ENCODE results near the gene C5AR1.
"Not testable (repeated sequence)": the region's sequence is repeated elsewhere in the genome, so short reads cannot be mapped to it uniquely, and the experiment has no call there.

Gene C5AR1

DNA sequence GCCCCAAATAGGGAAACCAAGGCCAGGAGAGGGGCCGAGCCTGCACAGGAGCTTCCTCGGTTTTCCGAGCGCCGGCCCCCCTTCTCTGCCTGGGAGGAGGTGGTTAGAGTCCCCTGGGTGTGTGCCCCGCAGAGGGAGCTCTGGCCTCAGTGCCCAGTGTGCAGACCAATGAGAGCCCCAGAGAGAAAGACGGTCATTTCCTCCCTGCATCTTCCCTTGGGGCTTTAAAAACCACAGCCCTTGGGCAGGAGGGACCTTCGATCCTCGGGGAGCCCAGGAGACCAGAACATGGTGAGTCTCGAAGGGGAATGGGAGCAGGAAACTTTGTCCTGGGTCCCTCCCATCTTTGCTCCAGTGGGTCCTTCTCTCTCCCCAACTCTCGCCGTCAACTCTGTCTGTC lies at the start of gene C5AR1:
Gene C5AR1, plus strand, starts transcription at position 254 of the 400 bp plus-strand sequence. Its CDS starts 35 bp downstream, at position 289.
- DNase-seq: no peak

DNA sequence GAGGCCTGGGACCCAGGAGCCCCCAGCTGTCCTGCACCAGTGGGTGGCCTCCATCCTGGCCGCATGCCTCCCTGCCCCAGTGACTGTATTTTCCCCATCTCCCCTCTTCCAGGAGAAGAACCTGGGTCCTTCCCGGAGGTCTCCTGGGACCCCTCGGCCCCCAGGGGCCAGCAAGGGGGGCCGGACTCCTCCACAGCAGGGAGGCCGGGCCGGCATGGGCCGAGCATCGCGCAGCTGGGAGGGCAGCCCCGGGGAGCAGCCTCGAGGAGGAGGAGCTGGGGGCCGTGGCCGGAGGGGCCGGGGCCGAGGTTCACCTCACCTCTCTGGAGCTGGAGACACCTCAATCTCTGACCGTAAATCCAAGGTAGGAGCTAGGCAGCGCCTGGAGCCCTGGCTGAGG lies 49.2 kb upstream of the C5AR1 start:
- DNase-seq: no peak

DNA sequence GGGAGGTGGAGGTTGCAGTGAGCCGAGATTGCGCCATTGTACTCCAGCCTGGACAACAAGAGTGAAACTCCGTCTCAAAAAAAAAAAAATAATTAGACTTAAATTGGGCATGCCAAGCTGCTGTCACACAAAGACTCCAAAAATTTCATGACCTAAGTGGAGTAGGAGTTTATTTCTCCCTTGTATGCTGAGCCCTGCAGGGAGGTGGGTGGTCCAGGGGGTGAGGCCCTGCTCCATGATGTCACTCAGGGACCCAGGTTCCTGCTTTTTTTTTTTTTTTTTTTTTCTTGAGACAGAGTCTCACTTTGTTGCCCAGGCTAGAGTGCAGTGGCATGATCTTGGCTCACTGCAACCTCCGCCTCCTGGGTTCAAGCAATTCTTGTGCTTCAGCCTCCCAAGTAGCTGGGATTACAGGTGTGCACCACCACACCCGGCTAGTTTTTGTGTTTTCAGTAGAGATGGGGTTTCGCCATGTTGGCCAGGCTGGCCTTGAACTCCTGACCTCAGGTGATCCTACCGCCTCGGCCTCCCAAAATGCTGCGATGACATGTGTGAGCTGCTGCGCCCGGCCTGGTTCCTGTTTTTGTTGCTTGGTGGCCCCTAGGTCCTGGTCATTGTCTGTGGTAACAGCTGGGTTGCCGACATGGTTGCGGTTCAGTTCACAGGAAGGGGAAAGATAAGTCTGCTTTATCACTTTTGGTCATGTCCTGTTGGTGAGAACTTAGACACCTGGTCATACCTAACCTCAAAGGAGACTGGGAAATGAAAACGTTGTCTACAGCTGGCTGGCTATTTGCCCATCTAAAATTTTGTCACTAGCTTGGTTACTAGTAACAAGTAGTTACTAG lies 47.5 kb upstream of the C5AR1 start:
- not testable (repeated sequence) for DNase-seq

DNA sequence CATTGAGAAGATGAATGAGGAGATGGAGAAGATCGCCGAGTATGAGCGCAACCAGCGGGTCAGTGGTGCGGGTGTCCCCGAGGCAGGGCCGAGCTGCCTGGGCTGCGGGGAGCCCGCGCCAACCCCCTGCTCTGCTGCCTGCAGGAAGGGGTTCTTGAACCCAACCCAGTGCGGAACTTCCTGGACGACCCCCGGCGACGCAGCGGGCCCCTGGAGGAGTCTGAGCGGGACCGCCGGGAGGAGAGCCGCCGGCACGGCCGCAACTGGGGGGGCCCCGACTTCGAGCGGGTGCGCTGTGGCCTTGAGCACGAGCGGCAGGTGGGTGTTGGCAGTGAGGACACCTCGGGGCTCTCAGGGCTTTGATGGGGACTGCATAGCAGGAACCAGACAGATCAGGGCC lies 45.0 kb upstream of the C5AR1 start:
- no peak for DNase-seq

DNA sequence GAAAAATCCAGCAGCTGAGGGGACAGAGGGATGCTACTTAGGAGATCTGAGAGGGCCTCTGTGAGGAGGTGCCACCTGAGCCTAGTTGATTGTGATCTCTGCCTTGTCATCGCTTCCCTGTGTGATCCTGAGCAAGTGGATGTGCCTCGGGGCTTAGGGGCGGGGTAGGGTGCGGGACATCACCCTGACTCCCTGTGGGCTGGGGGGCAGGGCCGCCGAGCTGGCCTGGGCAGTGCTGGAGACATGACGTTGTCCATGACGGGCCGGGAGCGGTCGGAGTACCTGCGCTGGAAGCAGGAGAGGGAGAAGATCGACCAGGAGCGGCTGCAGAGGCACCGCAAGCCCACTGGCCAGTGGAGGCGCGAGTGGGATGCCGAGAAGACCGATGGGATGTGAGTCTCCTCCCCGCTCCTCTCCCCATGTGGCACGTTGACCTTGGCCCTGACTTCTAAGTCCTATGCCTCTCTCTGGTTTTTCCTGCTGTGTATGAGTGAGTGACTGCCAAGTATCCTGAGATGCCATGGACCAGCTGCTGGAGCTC lies 43.2 kb upstream of the C5AR1 start:
- DNase-seq: no peak

DNA sequence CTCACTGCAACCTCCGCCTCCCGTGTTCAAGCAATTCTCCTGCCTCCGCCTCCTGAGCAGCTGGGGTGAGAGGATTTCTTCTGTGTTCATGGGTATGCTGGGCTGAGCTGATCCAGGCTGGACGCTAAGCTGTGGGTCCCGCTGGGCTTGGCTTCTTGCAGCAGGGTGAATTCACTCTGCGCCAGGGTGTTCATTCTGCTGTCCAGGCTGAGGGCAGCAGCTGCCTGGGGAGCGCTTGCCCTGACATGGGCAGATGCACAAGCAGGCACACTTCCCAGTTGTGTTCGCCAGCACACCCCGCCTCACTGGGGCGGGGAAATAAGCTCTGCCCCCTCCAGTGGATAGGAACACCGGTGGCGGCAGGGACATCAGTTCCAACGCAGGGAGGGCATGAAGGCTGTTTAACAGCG lies 42.3 kb upstream of the C5AR1 start:
- DNase-seq: no peak

DNA sequence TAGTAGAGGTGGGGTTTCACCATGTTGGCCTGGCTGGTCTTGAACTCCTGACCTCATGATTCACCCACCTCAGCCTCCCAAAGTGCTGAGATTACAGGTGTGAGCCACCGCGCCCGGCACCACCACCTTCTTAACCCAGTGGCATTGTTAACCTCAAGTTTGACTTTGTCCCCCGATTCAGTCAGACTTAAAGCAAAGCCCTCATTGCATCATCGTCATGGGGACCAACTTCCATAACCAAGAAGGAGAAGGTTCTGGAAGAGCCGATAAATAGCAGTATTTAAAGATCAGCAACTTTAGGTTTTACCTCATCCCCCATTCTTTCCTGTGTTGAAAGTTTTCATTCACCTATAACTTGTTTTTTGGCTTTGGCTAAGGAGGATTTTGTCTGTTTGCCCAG lies 41.6 kb upstream of the C5AR1 start:
- DNase-seq: no peak

DNA sequence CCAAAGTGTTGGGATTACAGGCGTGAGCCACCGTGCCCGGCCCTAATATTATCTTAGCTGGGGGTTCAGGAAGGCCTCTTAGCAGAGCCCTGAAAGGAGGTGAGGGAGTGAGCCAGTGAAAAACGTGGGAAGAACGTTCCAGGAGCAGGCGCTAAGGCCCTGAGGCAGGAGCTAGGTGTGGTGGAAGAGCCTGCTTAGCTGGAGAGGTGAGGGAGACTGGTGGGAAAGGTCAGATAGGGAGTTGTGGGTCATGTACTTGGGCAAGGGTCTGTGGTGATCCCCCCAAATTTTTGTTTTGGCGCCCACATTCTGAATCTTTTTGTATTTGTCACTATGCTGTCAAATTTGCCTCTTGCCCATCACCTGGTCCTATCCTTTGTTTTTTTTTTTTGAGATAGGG lies 40.1 kb upstream of the C5AR1 start:
- no peak for DNase-seq

DNA sequence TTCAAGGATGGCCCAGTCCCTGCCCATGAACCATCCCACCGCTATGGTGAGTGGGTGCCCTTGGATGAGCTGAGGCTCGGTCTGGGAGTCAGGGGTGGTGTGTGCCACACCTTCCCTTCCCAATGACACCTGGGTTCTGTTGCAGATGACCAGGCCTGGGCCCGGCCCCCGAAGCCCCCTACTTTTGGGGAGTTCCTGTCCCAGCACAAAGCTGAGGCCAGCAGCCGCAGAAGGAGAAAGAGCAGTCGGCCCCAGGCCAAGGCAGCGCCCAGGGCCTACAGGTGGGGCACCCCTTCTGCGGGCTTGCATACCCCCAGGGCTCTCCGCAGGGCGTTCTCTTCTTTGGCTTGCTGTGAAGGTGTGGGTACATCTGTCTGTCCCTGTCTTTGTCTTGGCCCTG lies 39.3 kb upstream of the C5AR1 start:
- no peak for DNase-seq

DNA sequence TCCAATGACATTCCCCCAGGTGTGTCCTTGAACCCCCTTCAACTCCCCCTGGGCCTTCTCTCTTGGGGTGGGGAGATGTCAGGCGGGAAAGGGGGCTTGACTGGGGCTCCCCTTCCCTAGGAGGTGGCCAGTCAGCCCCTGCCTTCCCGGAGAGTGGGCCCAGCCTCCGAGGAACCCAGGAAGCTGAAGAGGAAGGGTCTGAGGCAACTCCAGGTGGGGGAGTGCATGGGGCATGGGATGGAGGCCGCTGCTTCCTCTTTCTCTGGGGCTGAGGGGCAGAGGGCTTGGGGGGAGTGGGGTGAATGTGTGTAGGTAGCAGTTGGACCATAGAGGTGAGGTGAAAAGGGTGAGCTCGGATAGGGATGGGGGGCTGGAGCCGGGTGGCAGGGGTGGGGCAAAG lies 37.7 kb upstream of the C5AR1 start:
- no peak for DNase-seq

DNA sequence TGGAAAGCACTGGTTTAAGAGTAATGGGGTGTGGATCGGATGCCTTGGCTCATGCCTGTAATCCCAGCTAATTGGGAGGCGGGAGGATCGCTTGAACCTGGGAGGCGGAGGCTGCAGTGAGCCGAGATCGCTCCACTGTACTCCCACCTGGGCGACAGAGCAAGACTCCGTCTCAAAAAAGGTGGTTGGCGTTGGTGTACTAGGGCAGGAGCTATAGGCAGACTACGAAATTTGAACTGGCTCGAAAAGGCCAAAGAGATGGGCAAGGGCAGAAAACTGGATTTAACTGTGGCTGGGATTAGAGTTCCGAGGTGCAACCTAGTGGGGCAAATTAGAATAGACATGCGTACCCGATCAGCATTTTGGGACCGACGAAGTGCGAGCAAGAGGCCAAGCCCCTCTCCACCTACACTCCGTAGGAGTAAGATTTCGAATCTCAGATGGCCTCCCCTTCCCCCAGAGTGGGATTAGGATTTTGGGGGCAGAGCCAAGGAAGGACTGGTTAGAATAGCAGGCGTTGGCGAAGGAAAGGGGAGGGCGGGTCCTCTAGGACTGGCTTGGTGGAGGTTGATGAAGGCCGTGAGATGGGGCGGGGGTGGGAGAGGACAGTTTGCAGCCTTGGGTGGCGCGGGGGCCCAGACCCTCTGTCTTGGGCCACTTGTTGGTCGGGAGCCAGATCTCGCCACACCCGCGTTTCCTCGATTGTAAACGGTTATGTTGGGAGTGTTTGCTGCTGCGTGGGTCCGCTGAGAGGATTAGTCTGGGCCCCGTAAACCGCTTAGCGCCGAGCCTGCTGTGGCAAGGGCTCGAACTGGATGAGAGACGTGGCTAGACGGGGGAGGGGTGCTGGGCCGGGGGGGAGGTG lies 37.0 kb upstream of the C5AR1 start:
- peak; percentile 69 to 71 for DNase-seq

DNA sequence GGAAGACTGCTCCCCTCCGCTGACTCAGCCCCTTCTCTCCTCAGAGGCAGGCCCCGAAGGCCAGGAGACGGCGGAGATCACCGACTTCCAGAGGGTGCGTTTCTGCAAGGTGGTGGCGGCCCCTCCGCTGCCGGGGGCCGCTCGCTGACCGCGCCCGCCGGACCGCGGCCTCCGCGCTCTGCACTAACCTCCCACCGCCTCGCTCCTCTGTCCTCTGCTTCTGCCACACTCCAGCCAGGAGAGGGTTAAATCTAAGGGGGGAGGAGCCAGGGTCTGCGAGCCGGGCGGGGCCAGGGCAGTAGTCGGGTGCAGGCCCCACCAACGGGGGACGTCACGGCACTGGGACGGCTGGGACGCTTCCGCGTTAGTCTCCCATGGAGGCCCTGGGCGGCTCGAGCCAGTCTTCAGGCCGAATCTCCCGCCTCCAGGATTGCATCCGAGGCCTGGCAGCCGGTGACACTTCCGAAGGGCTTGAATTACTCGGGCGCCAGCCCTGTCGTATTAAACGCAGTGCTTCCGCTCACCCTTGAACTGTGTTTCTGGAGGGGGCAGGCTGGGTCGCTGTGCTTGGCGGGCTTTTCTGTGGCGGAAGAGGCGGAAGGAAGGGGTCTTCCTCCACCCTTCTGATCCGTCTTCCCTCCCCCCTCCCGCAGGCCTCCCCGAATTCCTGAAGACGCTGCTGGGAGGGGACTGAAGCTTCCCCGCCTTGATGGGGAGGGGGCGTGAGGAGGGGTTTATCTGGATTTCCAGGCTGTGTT lies 36.2 kb upstream of the C5AR1 start:
- peak; percentile 89 to 90 for DNase-seq

DNA sequence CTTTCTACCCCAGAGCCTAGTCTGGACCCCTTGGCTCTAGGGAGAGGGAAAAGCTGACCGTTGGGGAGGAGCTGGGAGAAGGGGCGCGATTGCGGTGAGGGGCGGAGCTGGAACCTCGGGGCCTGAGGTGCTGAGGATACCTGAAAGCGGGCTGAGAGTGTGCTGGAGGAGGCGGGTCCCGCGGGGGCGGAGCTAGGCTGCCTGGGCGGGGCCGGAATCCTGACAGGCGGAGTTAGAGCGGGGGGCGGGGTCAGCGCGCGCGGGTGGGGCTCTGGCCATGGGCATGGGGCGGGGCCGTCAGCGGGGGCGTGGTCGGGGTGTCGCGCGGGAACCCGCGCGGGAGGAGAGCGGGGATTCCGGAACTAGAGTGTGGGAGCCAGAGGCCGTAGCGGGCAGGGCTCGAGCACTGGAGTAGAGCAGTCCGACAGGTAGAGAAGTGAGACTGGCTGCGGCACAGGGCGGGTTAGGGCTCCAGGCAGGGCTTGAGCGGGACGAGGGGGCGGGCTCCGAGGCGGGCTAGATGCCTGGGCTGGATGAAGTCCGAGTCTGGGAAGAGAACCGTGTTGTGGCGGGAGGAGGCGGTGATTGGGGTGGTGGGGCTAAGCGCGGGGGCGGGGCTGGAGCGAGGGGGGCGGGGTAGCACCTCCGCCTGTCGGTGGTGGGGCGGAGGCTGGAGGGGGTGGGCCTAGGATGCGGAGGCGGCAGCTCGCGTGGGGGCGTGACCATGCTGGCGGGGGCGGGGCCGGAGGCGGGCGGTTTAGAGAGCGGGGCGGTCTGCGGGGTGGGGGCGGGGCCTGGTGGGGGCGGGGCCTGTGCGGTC lies 35.4 kb upstream of the C5AR1 start, which contains the start of gene INAFM1:
Gene INAFM1, plus strand, starts transcription at position 815 of the 820 bp plus-strand sequence. CDS start 35 bp downstream, outside the sequence.
- peak; percentile 100 for DNase-seq

DNA sequence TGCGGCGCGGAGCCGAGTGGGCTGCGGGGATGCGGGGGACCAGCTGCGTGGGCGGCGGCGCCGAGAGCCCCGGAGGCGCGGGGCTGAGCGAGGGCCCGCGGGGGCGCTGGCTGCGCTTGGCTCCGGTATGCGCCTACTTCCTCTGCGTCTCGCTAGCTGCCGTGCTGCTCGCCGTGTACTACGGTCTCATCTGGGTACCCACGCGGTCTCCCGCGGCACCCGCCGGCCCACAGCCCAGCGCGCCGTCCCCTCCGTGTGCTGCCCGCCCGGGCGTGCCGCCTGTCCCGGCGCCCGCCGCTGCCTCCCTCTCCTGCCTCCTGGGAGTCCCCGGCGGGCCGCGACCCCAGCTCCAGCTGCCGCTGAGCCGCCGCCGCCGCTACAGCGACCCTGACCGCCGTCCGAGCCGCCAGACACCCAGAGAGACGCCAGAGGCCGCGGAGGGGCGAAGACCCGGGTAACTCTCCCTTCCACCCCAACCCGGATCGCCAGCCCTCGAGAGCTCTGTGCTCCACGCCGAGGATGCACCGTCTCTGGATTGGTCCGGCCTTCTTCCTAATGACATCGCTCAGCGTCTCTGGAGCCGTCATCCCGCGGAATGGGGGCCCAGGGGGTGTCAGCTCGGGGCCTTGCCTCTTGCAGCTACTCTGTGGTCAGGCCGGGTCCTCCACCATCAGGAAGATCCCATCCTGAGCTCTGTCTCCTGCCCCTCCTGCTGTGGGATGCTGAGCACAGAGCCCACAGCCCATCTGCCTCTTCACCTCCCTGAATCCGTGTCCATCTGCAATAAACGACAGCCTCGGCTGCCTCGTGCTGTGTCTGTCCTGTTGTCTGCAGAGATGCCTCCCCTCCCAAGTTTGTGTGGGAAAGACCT lies 34.5 kb upstream of the C5AR1 start:
- peak in 1 of 2 donors; percentile 31 for DNase-seq

DNA sequence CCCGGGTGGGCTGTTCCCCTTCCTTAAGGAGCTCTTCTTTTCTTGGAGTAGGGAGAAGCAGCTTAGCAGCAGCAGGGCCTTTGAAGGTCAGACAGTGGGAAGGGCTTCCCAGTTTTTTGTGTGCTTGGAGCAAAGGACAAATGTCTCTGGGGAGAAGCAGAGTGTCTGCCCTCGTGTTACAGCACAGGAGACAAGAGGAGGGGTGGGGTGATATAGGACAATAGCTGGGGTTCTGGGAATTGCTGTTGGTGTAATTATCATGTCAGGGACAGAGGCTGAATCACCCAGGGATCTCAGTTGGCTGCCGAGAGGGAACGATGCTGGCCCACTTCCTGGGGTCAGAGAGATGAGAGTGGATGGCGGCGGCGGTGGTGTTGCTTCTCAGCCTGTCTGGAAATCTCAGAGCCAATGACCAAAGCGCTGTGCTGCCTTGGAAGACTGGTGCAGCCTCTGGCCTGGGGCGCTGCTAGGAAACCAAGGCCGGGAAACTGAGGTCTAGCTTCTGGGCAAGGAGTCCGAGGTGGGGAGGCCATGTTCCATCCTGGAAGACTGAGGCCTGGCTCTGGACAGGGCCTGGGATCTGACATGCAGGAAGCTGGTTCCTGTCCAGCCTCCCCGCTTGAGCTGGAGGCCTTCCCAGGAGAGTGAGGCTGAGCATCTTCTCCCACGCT lies 33.7 kb upstream of the C5AR1 start:
- no peak for DNase-seq

DNA sequence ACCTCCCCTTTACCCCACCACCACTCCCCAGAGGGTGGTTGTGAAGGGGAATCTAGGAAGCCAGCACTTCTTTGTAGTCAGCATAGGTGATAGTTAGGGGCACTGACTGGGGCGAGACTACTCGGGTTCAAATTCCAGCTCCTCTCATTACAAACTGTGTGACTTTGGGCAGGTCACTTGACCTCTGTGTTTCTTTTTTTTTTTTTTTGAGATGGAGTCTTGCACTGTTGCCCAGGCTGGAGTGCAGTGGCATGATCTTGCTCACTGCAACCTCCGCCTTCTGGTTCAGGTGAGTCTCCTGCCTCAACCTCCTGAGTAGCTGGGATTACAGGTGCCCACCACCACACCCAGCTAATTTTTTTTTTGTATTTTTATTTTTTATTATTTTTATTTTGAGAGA lies 33.1 kb upstream of the C5AR1 start:
- DNase-seq: not testable (repeated sequence)

DNA sequence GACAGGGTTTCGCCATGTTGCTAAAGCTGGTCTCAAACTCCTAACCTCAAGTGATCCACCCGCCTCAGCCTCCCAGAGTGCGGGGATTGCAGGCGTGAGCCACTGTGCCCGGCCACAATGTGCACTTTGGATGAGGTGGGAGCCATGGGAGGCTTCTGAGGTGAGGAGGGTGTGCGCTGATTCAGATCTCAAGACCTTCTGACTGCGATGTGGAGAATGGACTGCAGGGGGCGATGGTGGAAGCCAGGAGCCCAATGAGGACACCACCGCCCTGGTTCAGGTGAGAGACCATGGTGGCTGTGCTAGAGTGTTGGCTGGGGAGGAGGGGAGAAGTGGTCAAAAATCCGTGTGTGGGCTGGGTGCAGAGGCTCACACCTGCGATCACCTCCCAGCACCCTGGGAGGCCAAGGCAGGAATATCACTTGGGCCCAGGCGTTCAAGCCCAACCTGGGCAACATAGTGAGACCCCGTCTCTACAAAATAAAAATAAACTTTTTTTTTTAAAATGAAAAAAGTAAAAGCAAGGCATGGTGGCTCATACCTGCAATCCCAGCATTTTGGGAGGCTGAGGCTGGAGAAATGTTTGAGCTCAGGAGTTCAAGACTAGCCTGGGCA lies 29.4 kb upstream of the C5AR1 start:
- DNase-seq: peak in 1 of 2 donors; percentile 55

DNA sequence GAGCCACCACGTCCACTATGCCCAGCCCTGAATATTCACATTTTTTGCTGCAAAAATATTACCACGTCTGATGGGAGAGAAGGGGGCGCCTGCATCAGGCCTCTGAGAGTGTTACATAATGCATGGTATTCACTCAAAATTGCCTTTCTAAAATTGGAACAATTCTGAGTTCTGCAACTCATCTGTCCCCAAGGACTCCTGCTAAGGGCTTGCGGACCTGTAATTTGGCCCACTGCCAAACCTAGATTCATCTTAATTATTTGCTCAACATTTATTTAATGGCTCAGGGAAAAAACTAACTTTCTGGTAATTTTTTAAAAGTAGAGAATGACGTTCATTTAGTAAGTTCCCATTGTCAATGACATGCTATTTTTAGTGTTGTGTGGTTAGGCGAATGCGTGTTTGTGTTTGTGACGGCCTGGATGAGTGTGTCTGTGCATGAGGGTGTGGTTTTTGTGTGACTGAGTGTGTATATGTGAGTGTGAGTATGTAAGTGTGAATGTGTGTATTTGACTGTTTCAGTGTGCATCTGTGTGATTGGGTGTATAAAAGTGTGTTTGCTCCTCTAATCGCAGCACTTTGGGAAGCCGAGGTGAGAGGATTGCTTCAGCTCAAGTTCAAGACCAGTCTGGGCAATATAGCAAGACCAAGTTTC lies 26.1 kb upstream of the C5AR1 start:
- no peak for DNase-seq

DNA sequence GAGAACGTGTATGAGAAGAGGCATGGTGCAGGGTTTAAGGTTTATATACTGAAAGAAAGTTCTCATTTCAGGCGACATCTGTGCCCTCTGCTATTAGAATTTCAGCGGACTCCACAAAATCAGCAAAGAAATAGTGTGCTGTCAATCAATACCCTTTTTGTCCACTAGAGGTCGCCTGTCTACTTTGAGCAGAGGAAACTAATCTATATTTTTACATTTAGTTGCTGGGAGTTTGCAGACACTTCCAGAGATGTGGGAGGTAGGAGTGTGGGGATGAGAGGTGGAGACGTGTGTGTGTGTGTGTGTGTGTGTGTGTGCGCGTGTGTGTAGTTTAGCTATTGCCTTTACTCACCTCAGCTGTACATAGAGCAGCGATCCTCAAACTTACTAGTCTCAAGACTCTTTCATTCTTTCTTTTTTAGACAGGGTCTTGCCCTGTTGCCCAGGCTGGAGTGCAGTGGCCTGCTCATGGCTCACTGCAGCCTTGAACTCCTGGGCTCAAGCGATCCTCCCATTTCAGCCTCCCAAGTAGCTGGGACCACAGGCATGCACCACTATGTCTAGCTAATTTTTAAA lies 25.2 kb upstream of the C5AR1 start:
- DNase-seq: peak; percentile 53 to 68
